Mesenchymal stem cell (in vitro differentiated cells and primary cell): ENCODE measurements around the gene FLYWCH1.

ENCODE experiments used
- DNase-seq: peaks from one replicate; pipeline ENCODE4 v3.0.0-alpha.2; 2013
- H2AFZ ChIP-seq: one replicate; pipeline ENCODE4 v1.6.1; 2013; ENCODE audit warnings: low read depth, mild to moderate bottlenecking, control low read depth, inconsistent platforms, low read length, moderate library complexity
- H2AK5ac ChIP-seq: 2 replicates; pipeline ENCODE4 v1.6.1; 2013; ENCODE audit warnings: low read length, moderate library complexity, mild to moderate bottlenecking, inconsistent platforms; ENCODE audit not compliant: severe bottlenecking
- H2BK120ac ChIP-seq: one replicate; pipeline ENCODE4 v1.6.1; 2013; ENCODE audit warnings: low read depth, mild to moderate bottlenecking, inconsistent platforms, low read length, moderate library complexity
- H2BK12ac ChIP-seq, 2 experiments: one replicate each; pipeline ENCODE4 v1.6.1; 2013; ENCODE audit warnings: inconsistent platforms in 2 of 2, low read length in 2 of 2, mild to moderate bottlenecking in 2 of 2, moderate library complexity in 2 of 2, control low read depth in 1 of 2
- H2BK15ac ChIP-seq: one replicate; pipeline ENCODE4 v1.6.1; 2013; ENCODE audit warnings: mild to moderate bottlenecking, low read depth, inconsistent platforms; ENCODE audit not compliant: poor library complexity, severe bottlenecking
- H2BK5ac ChIP-seq: 2 replicates; pipeline ENCODE4 v1.6.1; 2013; ENCODE audit warnings: low read depth, mild to moderate bottlenecking, low read length, control low read depth, inconsistent platforms; ENCODE audit not compliant: poor library complexity, severe bottlenecking
- H3K14ac ChIP-seq, 2 experiments: one replicate each; pipeline ENCODE4 v1.6.1; 2013; ENCODE audit warnings: inconsistent platforms in 2 of 2, low read length in 2 of 2, control low read depth in 1 of 2, mild to moderate bottlenecking in 1 of 2, moderate library complexity in 1 of 2
- H3K18ac ChIP-seq, 2 experiments: one replicate each; pipeline ENCODE4 v1.6.1; 2013; ENCODE audit warnings: inconsistent platforms in 2 of 2, low read length in 2 of 2, control low read depth in 1 of 2, low read depth in 1 of 2, mild to moderate bottlenecking in 1 of 2
- H3K23ac ChIP-seq, 2 experiments: one replicate each; pipeline ENCODE4 v1.6.1; 2013; ENCODE audit warnings: inconsistent platforms in 2 of 2, low read length in 2 of 2, mild to moderate bottlenecking in 2 of 2, moderate library complexity in 2 of 2, control low read depth in 1 of 2
- H3K27ac ChIP-seq: 2 replicates; pipeline ENCODE4 v1.5.1; 2013; ENCODE audit warnings: mild to moderate bottlenecking, moderate library complexity, low read length, control low read depth, inconsistent platforms; ENCODE audit not compliant: poor library complexity, severe bottlenecking
- H3K27me3 ChIP-seq, 2 experiments: 2 replicates each; pipeline versions ENCODE4 v1.6.1 to v1.7.0; 2013; ENCODE audit warnings: low read length in 2 of 2, mild to moderate bottlenecking in 2 of 2, moderate library complexity in 2 of 2, control low read depth in 1 of 2, inconsistent platforms in 1 of 2; ENCODE audit not compliant: control insufficient read depth in 1 of 2, insufficient read depth in 1 of 2
- H3K36me3 ChIP-seq, 2 experiments: 2 replicates each; pipeline versions ENCODE4 v1.6.1 to v1.7.0; 2013; ENCODE audit warnings: low read length in 2 of 2, control low read depth in 1 of 2, inconsistent platforms in 1 of 2, low read depth in 1 of 2, mild to moderate bottlenecking in 1 of 2; ENCODE audit not compliant: insufficient read depth in 2 of 2, control insufficient read depth in 1 of 2
- H3K4ac ChIP-seq, 2 experiments: one replicate each; pipeline ENCODE4 v1.6.1; 2013; ENCODE audit warnings: inconsistent platforms in 2 of 2, low read length in 2 of 2, mild to moderate bottlenecking in 2 of 2, moderate library complexity in 2 of 2, control low read depth in 1 of 2, low read depth in 1 of 2
- H3K4me1 ChIP-seq: 2 replicates; pipeline ENCODE4 v1.6.1; 2013; ENCODE audit warnings: low read depth, low read length, control low read depth; ENCODE audit not compliant: control insufficient read depth, insufficient read depth
- H3K4me2 ChIP-seq: 2 replicates; pipeline ENCODE4 v1.6.1; 2013; ENCODE audit warnings: low read length, mild to moderate bottlenecking, inconsistent platforms; ENCODE audit not compliant: poor library complexity, severe bottlenecking
- H3K4me3 ChIP-seq, 2 experiments: 2 replicates each; pipeline versions ENCODE4 v1.5.1 to v1.7.0; 2013; ENCODE audit warnings: low read length in 2 of 2, mild to moderate bottlenecking in 2 of 2, control low read depth in 1 of 2, low read depth in 1 of 2; ENCODE audit not compliant: insufficient read depth in 1 of 2
- H3K79me1 ChIP-seq: replicated peaks from 2 replicates; pipeline ENCODE4 v1.6.1; 2013; ENCODE audit warnings: mild to moderate bottlenecking, control low read depth, low read length, inconsistent platforms; ENCODE audit not compliant: poor library complexity, severe bottlenecking
- H3K9ac ChIP-seq: 2 replicates; pipeline ENCODE4 v1.7.0; 2013; ENCODE audit warnings: mild to moderate bottlenecking, low read length, moderate library complexity
- H3K9me3 ChIP-seq: 2 replicates; pipeline ENCODE4 v1.7.0; 2013; ENCODE audit warnings: mild to moderate bottlenecking, low read length; ENCODE audit not compliant: control insufficient read depth
- H4K8ac ChIP-seq: one replicate; pipeline ENCODE4 v1.6.1; 2013; ENCODE audit warnings: inconsistent platforms, mild to moderate bottlenecking, low read length, moderate library complexity
- H4K91ac ChIP-seq: one replicate; pipeline ENCODE4 v1.6.1; 2013; ENCODE audit warnings: mild to moderate bottlenecking, low read length, inconsistent platforms
- WGBS: methylation state at CpG from one replicate; pipeline ENCODE4 v1.1.7; 2013; ENCODE audit warnings: mixed read lengths; 5-methylcytosine and 5-hydroxymethylcytosine counted together

FLYWCH1 gene

GRCh38 chr16:2971134-2971984, 59.6 kb downstream of the FLYWCH1 start:
- H3K14ac ChIP-seq = no peak overlapping the region
- no peak overlapping the region for H2BK5ac ChIP-seq
- H2AK5ac ChIP-seq = no peak overlapping the region
- H3K27ac ChIP-seq = no peak overlapping the region
- peak overlapping the region in 1 of 2 experiments; percentile 33 for H2BK12ac ChIP-seq
- no peaks in the 10 kb centered on the region for H3K9me3 ChIP-seq
- H4K91ac ChIP-seq = no peak overlapping the region
- 96% methylated on average over 35 of the region's 35 CpGs for WGBS
- no peak overlapping the region for H3K4me3 ChIP-seq
- DNase-seq = no peak
- H2BK15ac ChIP-seq = no peak overlapping the region
- H3K23ac ChIP-seq = no peak overlapping the region
- H3K9ac ChIP-seq = no peak overlapping the region
- peaks cover 11% of the 10 kb centered on the region for H3K79me1 ChIP-seq
- H3K4ac ChIP-seq = no peak overlapping the region
- no peak overlapping the region for H3K18ac ChIP-seq
- no peak overlapping the region for H4K8ac ChIP-seq
- H3K36me3 ChIP-seq = peaks cover 0 to 45% of the 10 kb centered on the region in 2 experiments
- no peak overlapping the region for H3K4me2 ChIP-seq
- H2AFZ ChIP-seq = no peak overlapping the region
- H2BK120ac ChIP-seq = no peak overlapping the region
- peaks cover 10 to 23% of the 10 kb centered on the region in 2 experiments for H3K27me3 ChIP-seq
- H3K4me1 ChIP-seq = peaks cover 40% of the 10 kb centered on the region

GRCh38 chr16:2971985-2972784, 60.5 kb downstream of the FLYWCH1 start:
- H3K4me1 ChIP-seq = peaks cover 37% of the 10 kb centered on the region
- no peak overlapping the region for H3K4me3 ChIP-seq
- no peak overlapping the region for H2BK5ac ChIP-seq
- H3K9ac ChIP-seq = no peak overlapping the region
- H3K9me3 ChIP-seq = no peaks in the 10 kb centered on the region
- H3K79me1 ChIP-seq = peaks cover 12% of the 10 kb centered on the region
- no peak overlapping the region for H3K4ac ChIP-seq
- peaks cover 6 to 17% of the 10 kb centered on the region in 2 experiments for H3K27me3 ChIP-seq
- no peak overlapping the region for H4K91ac ChIP-seq
- no peak overlapping the region for H3K14ac ChIP-seq
- H3K23ac ChIP-seq = no peak overlapping the region
- H2AFZ ChIP-seq = no peak overlapping the region
- H3K4me2 ChIP-seq = no peak overlapping the region
- H3K36me3 ChIP-seq = peaks cover 0 to 49% of the 10 kb centered on the region in 2 experiments
- H4K8ac ChIP-seq = no peak overlapping the region
- no peak for DNase-seq
- no peak overlapping the region for H3K18ac ChIP-seq
- 91% methylated on average over 15 of the region's 15 CpGs for WGBS
- H2BK15ac ChIP-seq = no peak overlapping the region
- no peak overlapping the region for H3K27ac ChIP-seq
- no peak overlapping the region for H2BK12ac ChIP-seq
- H2AK5ac ChIP-seq = no peak overlapping the region
- H2BK120ac ChIP-seq = no peak overlapping the region

GRCh38 chr16:2973093-2973492, 61.4 kb downstream of the FLYWCH1 start:
- Histone ChIP-seq H2AFZ (no peak overlapping the region), H3K23ac (no peak overlapping the region), H3K4ac (no peak overlapping the region), H2BK15ac (no peak overlapping the region), H2BK5ac (no peak overlapping the region), H3K4me2 (no peak overlapping the region), H2AK5ac (no peak overlapping the region), H3K79me1 (peaks cover 17% of the 10 kb centered on the region), H2BK120ac (no peak overlapping the region), H3K18ac (no peak overlapping the region), H3K4me3 (no peak overlapping the region), H4K91ac (no peak overlapping the region), H3K27ac (no peak overlapping the region), H3K36me3 (peaks cover 0 to 52% of the 10 kb centered on the region in 2 experiments), H3K27me3 (peaks cover under 1 to 8% of the 10 kb centered on the region in 2 experiments), H3K14ac (no peak overlapping the region), H3K9ac (no peak overlapping the region), H3K4me1 (peaks cover 39% of the 10 kb centered on the region), H2BK12ac (no peak overlapping the region), H4K8ac (no peak overlapping the region), H3K9me3 (no peaks in the 10 kb centered on the region)
- WGBS = 89% methylated on average over 5 of the region's 5 CpGs
- DNase-seq = no peak
